ENCODE data around the gene PLTP. TPM values are rescaled to one million over a fixed set of nuclear protein-coding genes. Genes with fewer than 3 reads are reported as not detected.

The PLTP gene
- total and polyA plus RNA-seq, 2 experiments from 2014 or later: 108 to 160 TPM

GRCh38 chr20:45890985-45891983 lies 20.7 kb downstream of the PLTP start, which contains the start of the genes CTSA and NEURL2 (continued):
- TF ChIP-seq ZNF114 (CRISPR knock-in tag; IDR thresholded peaks at IDR 0.05): no peak

- ATAC-seq: peak; percentile 86
- Mint-ChIP-seq H3K27me3 (ENCODE audit: insufficient read depth, low read depth, poor library complexity) (peaks cover 19% of the 10 kb centered on the region), H3K36me3 (ENCODE audit: low read depth) (peaks cover 18% of the 10 kb centered on the region), H3K4me1 (peaks cover 14% of the 10 kb centered on the region; the same call in 2 of the 3 replicates), H3K9me3 (peaks cover 3% of the 10 kb centered on the region; the same call in 1 of the 3 replicates), H3K27ac (peak overlapping the region; percentile 74; the same call in 1 of the 2 replicates), H3K4me3 (peak overlapping the region; percentile 88)
- no peaks in the 10 kb centered on the region for H3K9me2 ChIP-seq (ENCODE audit: insufficient read depth)
- peak; percentile 92 for DNase-seq (ENCODE audit: low spot score)
- 0 out of 2 replicates have a peak, but pooled peaks cover 6% of the 10 kb centered on the region for H3F3A ChIP-seq (replicated peaks; ENCODE audit: low read depth)
- no peaks in the 10 kb centered on the region for H3K27me3 ChIP-seq (ENCODE audit: insufficient read depth)
- peak overlapping the region; percentile 86 for H3K4me3 ChIP-seq
- H2AFZ ChIP-seq: peak overlapping the region; percentile 90
- H4K20me1 ChIP-seq (replicated peaks; ENCODE audit: insufficient read depth): no peaks in the 10 kb centered on the region
- peaks cover 3% of the 10 kb centered on the region; the same call in 1 of the 2 replicates for H3K4me1 ChIP-seq (ENCODE audit: insufficient read depth)
- H3K79me2 ChIP-seq (replicated peaks; ENCODE audit: insufficient read depth): 0 out of 2 replicates have a peak, but pooled peaks cover 5% of the 10 kb centered on the region
- H3K27ac ChIP-seq (ENCODE audit: low read depth): no peak overlapping the region
- H3K4me2 ChIP-seq: peak overlapping the region; percentile 99
- TF ChIP-seq STAT1 (IDR thresholded peaks at IDR 0.05; ENCODE audit: unreplicated experiment) (no peak), CTCF (conservative IDR thresholded peaks at IDR 0.05; ENCODE audit: low read depth in 2 of 2) (peak; percentile 76 to 87), POLR2AphosphoS5 (IDR thresholded peaks at IDR 0.05; ENCODE audit: low read depth) (peak; percentile 59)
- peaks cover 3% of the 10 kb centered on the region; the same call in 1 of the 2 replicates for H3K36me3 ChIP-seq (ENCODE audit: insufficient read depth)
Observed at GRCh38 chr20:45890077-45890984, 21.6 kb downstream of the PLTP start.

GRCh38 chr20:45888681-45889080 lies 23.3 kb downstream of the PLTP start:
- Histone ChIP-seq H3K4me1 (ENCODE audit: insufficient read depth) (peaks cover 3% of the 10 kb centered on the region; the same call in 1 of the 2 replicates), H2AFZ (no peak overlapping the region), H3F3A (replicated peaks; ENCODE audit: low read depth) (no peaks in the 10 kb centered on the region), H4K20me1 (replicated peaks; ENCODE audit: insufficient read depth) (no peaks in the 10 kb centered on the region; the same call in 1 of the 2 replicates), H3K36me3 (ENCODE audit: insufficient read depth) (peaks cover 3% of the 10 kb centered on the region; the same call in 1 of the 2 replicates), H3K27me3 (ENCODE audit: insufficient read depth) (no peaks in the 10 kb centered on the region), H3K4me2 (no peak overlapping the region), H3K9me2 (ENCODE audit: insufficient read depth) (no peaks in the 10 kb centered on the region), H3K79me2 (replicated peaks; ENCODE audit: insufficient read depth) (0 out of 2 replicates have a peak, but pooled peaks cover 5% of the 10 kb centered on the region), H3K4me3 (no peak overlapping the region), H3K27ac (ENCODE audit: low read depth) (no peak overlapping the region)
- DNase-seq (ENCODE audit: low spot score) (no peak), ATAC-seq (no peak)
- Mint-ChIP-seq H3K27ac (no peak overlapping the region), H3K27me3 (ENCODE audit: insufficient read depth, low read depth, poor library complexity) (peaks cover 15% of the 10 kb centered on the region), H3K4me3 (no peak overlapping the region), H3K4me1 (peaks cover 14% of the 10 kb centered on the region; the same call in 2 of the 3 replicates), H3K36me3 (ENCODE audit: low read depth) (peaks cover 19% of the 10 kb centered on the region), H3K9me3 (peaks cover 3% of the 10 kb centered on the region; the same call in 1 of the 3 replicates)
- TF ChIP-seq EZH2 (IDR thresholded peaks at IDR 0.05; ENCODE audit: low read depth, unreplicated experiment) (no peak), ZNF331 (CRISPR knock-in tag; IDR thresholded peaks at IDR 0.05; ENCODE audit: low read depth) (no peak), EZH2phosphoT487 (IDR thresholded peaks at IDR 0.05; ENCODE audit: unreplicated experiment) (no peak), ZNF114 (CRISPR knock-in tag; IDR thresholded peaks at IDR 0.05) (no peak), POLR2AphosphoS5 (IDR thresholded peaks at IDR 0.05; ENCODE audit: low read depth) (no peak), CTCF (conservative IDR thresholded peaks at IDR 0.05; ENCODE audit: low read depth in 2 of 2) (no peak)
- TF ChIP-seq, protein P1, sequence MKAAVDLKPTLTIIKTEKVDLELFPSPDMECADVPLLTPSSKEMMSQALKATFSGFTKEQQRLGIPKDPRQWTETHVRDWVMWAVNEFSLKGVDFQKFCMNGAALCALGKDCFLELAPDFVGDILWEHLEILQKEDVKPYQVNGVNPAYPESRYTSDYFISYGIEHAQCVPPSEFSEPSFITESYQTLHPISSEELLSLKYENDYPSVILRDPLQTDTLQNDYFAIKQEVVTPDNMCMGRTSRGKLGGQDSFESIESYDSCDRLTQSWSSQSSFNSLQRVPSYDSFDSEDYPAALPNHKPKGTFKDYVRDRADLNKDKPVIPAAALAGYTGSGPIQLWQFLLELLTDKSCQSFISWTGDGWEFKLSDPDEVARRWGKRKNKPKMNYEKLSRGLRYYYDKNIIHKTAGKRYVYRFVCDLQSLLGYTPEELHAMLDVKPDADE (IDR thresholded peaks at IDR 0.05): no peak
